BJ (cell line): Measurements from ENCODE around the gene GRM8. TPM values are rescaled to one million over a fixed set of nuclear protein-coding genes. Genes with fewer than 3 reads are reported as not detected.

Experiments
- CTCF ChIA-PET: fragments of 350-600 bp; formaldehyde crosslinking; extraction: SDS; loops from one replicate; lab custom pipeline; 2021; ENCODE audit warnings: antibody characterized with exemption, inconsistent platforms; lab: Yijun Ruan, JAX
- POLR2A ChIA-PET: fragments of 300-600 bp; sonication (Branson Sonifier 250); formaldehyde crosslinking; extraction: SDS; loops from one replicate; lab custom pipeline; 2021; ENCODE audit warnings: antibody characterized with exemption; lab: Charles Lee
- DNase-seq: peaks from one replicate; pipeline ENCODE4 v3.0.0-alpha.2; 2011; ENCODE audit warnings: low read depth
- H3K27me3 ChIP-seq: 2 replicates; pipeline ENCODE4 v1.6.0; 2011; ENCODE audit warnings: low read length; ENCODE audit not compliant: control insufficient read depth, insufficient read depth
- H3K36me3 ChIP-seq: 2 replicates; pipeline ENCODE4 v1.5.1; 2011; ENCODE audit warnings: low read length; ENCODE audit not compliant: control insufficient read depth, insufficient read depth
- H3K4me3 ChIP-seq: 2 replicates; pipeline ENCODE4 v1.5.1; 2011; ENCODE audit warnings: low read depth, mild to moderate bottlenecking, control low read depth, low read length
- CTCF ChIP-seq: IDR thresholded peaks from 2 replicates; pipeline ENCODE4 v1.5.1; 2011; ENCODE audit warnings: low read depth, mild to moderate bottlenecking, control low read depth, inconsistent platforms, low read length, moderate library complexity; ENCODE audit not compliant: insufficient read depth
- polyA plus RNA-seq: library from polyadenylated mRNA; depleted of rRNA; stranded (reverse); fragments of >200 nt; gene quantifications from 2 replicates; pipeline ENCODE4 v1.2.3, GENCODE V29; 2011

GRM8 gene
- polyA plus RNA-seq, 1 experiment = not detected

GRCh38 chr7:126856691-126857291, 395.9 kb downstream of the GRM8 start:
- POLR2A ChIA-PET = no interaction called here
- Histone ChIP-seq H3K36me3 (no peaks in the 10 kb centered on the region), H3K4me3 (no peak overlapping the region), H3K27me3 (no peaks in the 10 kb centered on the region)
- CTCF ChIA-PET = no interaction called here
- TF ChIP-seq CTCF = no peak
- no peak for DNase-seq

- CTCF ChIA-PET = no interaction called here
- no peaks in the 10 kb centered on the region for H3K27me3 ChIP-seq
- H3K36me3 ChIP-seq = no peaks in the 10 kb centered on the region
- H3K4me3 ChIP-seq = no peak overlapping the region
- DNase-seq = no peak
- POLR2A ChIA-PET = no interaction called here
- TF ChIP-seq CTCF = no peak
These were observed 407.4 kb downstream of the GRM8 start for GRCh38 chr7:126845331-126845730.

GRCh38 chr7:126843883-126844282, 408.9 kb downstream of the GRM8 start:
- no peaks in the 10 kb centered on the region for H3K36me3 ChIP-seq
- H3K27me3 ChIP-seq = no peaks in the 10 kb centered on the region
- no peak for DNase-seq
- no peak overlapping the region for H3K4me3 ChIP-seq
- ChIA-PET POLR2A (no interaction called here), CTCF (no interaction called here)
- TF ChIP-seq CTCF = no peak

- TF ChIP-seq CTCF = no peak
- no peak for DNase-seq
- no peaks in the 10 kb centered on the region for H3K36me3 ChIP-seq
- ChIA-PET CTCF (no interaction called here), POLR2A (no interaction called here)
- H3K27me3 ChIP-seq = no peaks in the 10 kb centered on the region
- H3K4me3 ChIP-seq = no peak overlapping the region
These were observed 409.4 kb downstream of the GRM8 start for GRCh38 chr7:126843336-126843735.

GRCh38 chr7:126842451-126842850, 410.3 kb downstream of the GRM8 start:
- Histone ChIP-seq H3K27me3 (no peaks in the 10 kb centered on the region), H3K36me3 (no peaks in the 10 kb centered on the region), H3K4me3 (no peak overlapping the region)
- POLR2A ChIA-PET = no interaction called here
- no peak for TF ChIP-seq CTCF
- no peak for DNase-seq
- CTCF ChIA-PET = no interaction called here
